HEK293T (cell line): ENCODE data around the gene MARCHF5.
"Not testable (repeated sequence)": the region's sequence is repeated elsewhere in the genome, so short reads cannot be mapped to it uniquely, and the experiment has no call there.

Experiments
- CTCF ChIA-PET: fragments of 350-600 bp; formaldehyde crosslinking; extraction: SDS; loops from one replicate; lab custom pipeline; 2021; ENCODE audit warnings: antibody characterized with exemption, inconsistent platforms; lab: Yijun Ruan, JAX
- POLR2A ChIA-PET: fragments of 350-600 bp; formaldehyde crosslinking; extraction: SDS; loops from one replicate; lab custom pipeline; 2020; ENCODE audit warnings: antibody characterized with exemption, inconsistent platforms; lab: Yijun Ruan, JAX
- DNase-seq: peaks from one replicate; pipeline ENCODE4 v3.0.0; 2012; ENCODE audit warnings: mixed read lengths; ENCODE audit errors: extremely low spot score
- ARNT ChIP-seq: fragments of 450-650 bp; IDR thresholded peaks from 2 replicates; pipeline ENCODE4 v1.6.1; 2017; ENCODE audit warnings: mild to moderate bottlenecking
- BHLHE40 ChIP-seq: fragments of 450-650 bp; IDR thresholded peaks from 2 replicates; pipeline ENCODE4 v1.6.1; 2016; ENCODE audit warnings: mild to moderate bottlenecking, moderate library complexity, borderline replicate concordance
- CTBP1 ChIP-seq: fragments of 450-650 bp; IDR thresholded peaks from 2 replicates; pipeline ENCODE4 v1.6.1; 2016; ENCODE audit warnings: borderline replicate concordance
- ELF4 ChIP-seq: fragments of 450-650 bp; IDR thresholded peaks from 2 replicates; pipeline ENCODE4 v1.6.1; 2017; ENCODE audit warnings: antibody characterized with exemption
- FOXA1 ChIP-seq: fragments of 450-650 bp; IDR thresholded peaks from 2 replicates; pipeline ENCODE4 v1.6.1; 2016; ENCODE audit warnings: mild to moderate bottlenecking
- FOXK2 ChIP-seq: fragments of 450-650 bp; IDR thresholded peaks from 2 replicates; pipeline ENCODE4 v1.6.1; 2016; ENCODE audit warnings: mild to moderate bottlenecking
- FOXM1 ChIP-seq: fragments of 450-650 bp; IDR thresholded peaks from 2 replicates; pipeline ENCODE4 v1.6.1; 2017; ENCODE audit warnings: mild to moderate bottlenecking, borderline replicate concordance
- HDGF ChIP-seq: fragments of 450-650 bp; IDR thresholded peaks from 2 replicates; pipeline ENCODE4 v1.6.1; 2017; ENCODE audit warnings: antibody characterized with exemption, borderline replicate concordance
- L3MBTL2 ChIP-seq: fragments of 450-650 bp; conservative IDR thresholded peaks from 2 replicates; pipeline ENCODE4 v1.6.1; 2016; ENCODE audit warnings: mild to moderate bottlenecking
- LEF1 ChIP-seq: fragments of 450-650 bp; IDR thresholded peaks from 2 replicates; pipeline ENCODE4 v1.6.1; 2017; ENCODE audit warnings: mild to moderate bottlenecking, borderline replicate concordance
- NFRKB ChIP-seq: fragments of 450-650 bp; IDR thresholded peaks from 2 replicates; pipeline ENCODE4 v1.6.1; 2016; ENCODE audit warnings: mild to moderate bottlenecking, moderate library complexity
- SP1 ChIP-seq: fragments of 450-650 bp; IDR thresholded peaks from 2 replicates; pipeline ENCODE4 v1.6.1; 2017
- SUZ12 ChIP-seq: fragments of 450-650 bp; IDR thresholded peaks from 2 replicates; pipeline ENCODE4 v1.6.1; 2016; ENCODE audit warnings: mild to moderate bottlenecking
- TARDBP ChIP-seq: fragments of 450-650 bp; IDR thresholded peaks from 2 replicates; pipeline ENCODE4 v1.6.1; 2016
- ZNF384 ChIP-seq: fragments of 450-650 bp; IDR thresholded peaks from 2 replicates; pipeline ENCODE4 v1.6.1; 2016
- TF ChIP-seq, protein P1 (sequence below): fragments of 450-650 bp; IDR thresholded peaks from 2 replicates; pipeline ENCODE4 v1.6.1; 2016

MARCHF5 gene

DNA sequence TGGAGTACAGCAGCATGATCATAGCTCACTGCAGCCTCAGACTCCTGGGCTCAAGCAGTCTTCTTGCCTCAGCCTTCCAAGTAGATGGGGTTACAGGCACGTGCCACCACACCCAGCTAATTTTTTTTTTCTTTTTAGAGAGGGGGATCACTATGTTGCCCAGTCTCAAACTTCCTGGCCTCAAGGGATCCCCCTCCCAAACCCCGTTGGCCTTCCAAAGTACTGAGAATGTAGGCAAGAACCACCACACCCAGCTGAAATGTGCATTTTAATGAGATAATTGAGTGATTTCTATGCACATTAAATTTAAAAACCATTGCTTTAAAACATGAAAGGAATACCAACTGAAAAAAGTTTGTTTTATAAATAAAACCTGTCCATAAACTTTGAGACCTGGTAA, 25.6 kb downstream of the MARCHF5 start:
- DNase-seq: no peak
- CTCF ChIA-PET: interaction anchor here (0.6 kb wide), 1 partner anchor 276 kb away, joined by 4 read pairs; no protein-coding TSS in a partner anchor
- TF ChIP-seq ZNF384: no peak
- TF ChIP-seq ARNT: no peak
- no peak for TF ChIP-seq LEF1
- no peak for TF ChIP-seq CTBP1
- TF ChIP-seq NFRKB: no peak
- TF ChIP-seq ELF4: no peak
- TF ChIP-seq L3MBTL2: no peak
- no peak for TF ChIP-seq TARDBP
- TF ChIP-seq FOXM1: no peak
- TF ChIP-seq HDGF: no peak
- no peak for TF ChIP-seq SUZ12
- TF ChIP-seq SP1: no peak
- TF ChIP-seq FOXA1: no peak
- TF ChIP-seq FOXK2: no peak
- POLR2A ChIA-PET: no interaction called here

DNA sequence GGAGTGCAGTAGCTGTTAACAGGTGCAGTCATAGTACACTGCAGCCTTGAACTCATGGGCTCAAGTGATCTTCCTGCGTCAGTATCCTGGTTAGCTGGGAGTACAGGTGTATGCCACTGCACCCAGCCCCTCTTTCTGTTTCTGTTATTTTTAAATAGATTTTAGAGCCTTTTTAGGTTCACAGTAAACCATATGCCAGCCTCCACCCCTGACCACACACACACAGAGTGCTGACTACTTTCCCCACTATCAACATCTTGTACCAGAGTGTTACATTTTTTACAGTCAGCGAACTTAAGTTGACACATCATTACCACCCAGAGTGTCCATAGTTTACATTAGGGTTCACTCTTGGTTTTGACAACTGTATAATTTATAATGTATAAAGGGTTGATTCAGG, 32.1 kb downstream of the MARCHF5 start:
- TF ChIP-seq ELF4 (no peak), LEF1 (no peak), FOXK2 (no peak), L3MBTL2 (no peak), SUZ12 (no peak), ZNF384 (no peak), CTBP1 (no peak), TARDBP (no peak), SP1 (no peak), BHLHE40 (no peak), FOXM1 (no peak), FOXA1 (no peak), HDGF (no peak), NFRKB (no peak), ARNT (no peak)
- TF ChIP-seq, protein P1, sequence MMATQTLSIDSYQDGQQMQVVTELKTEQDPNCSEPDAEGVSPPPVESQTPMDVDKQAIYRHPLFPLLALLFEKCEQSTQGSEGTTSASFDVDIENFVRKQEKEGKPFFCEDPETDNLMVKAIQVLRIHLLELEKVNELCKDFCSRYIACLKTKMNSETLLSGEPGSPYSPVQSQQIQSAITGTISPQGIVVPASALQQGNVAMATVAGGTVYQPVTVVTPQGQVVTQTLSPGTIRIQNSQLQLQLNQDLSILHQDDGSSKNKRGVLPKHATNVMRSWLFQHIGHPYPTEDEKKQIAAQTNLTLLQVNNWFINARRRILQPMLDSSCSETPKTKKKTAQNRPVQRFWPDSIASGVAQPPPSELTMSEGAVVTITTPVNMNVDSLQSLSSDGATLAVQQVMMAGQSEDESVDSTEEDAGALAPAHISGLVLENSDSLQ: no peak
- no peak for DNase-seq
- POLR2A ChIA-PET: no interaction called here
- CTCF ChIA-PET: no interaction called here

DNA sequence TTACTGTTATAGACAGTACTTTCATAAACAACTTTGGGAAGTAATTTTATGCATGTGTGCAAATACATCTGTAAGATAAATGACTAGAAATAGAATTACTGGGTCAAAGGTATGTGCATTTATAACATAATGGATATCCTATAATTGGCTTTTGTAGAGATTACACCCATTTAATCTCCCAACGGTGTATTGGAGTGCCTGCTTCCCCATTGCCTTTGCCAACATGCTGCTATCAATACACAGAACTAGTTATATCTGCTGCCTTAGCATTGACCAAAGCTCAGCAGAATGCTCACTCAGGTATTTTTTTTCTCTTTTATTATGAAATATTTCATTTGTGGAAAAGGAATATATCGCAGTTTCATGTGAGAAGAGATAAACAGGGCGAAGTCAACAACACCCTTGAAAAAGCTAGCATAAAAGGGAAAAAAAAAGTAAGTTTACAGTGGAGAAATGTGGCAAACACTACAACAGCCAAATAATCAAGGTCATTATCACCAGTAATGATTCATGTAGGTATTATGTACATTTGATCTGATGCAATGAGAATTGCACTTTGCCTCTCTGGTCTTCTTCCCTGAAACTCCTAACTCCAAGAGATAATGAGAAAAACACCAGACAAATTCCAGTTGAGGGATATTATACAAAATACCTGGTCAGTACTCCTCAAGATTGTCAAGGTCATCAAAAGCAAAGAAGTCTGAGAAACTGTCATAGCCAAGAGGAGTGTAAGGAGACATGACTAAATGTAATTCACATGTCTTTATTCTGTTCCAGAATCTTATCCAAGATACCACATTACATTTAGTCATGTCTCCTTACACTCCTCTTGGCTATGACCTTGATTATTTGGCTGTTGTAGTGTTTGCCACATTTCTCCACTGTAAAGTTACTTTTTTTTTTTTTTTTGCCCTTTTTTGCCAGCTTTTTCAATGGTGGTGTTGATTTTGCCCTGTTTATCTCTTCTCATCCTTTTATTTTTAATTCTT, 36.8 kb downstream of the MARCHF5 start:
- DNase-seq: no peak
- POLR2A ChIA-PET: no interaction called here
- TF ChIP-seq ZNF384 (no peak), FOXM1 (no peak), FOXA1 (no peak), CTBP1 (no peak), SUZ12 (no peak), ARNT (no peak)
- TF ChIP-seq, protein P1: no peak
- CTCF ChIA-PET: interaction anchor here (0.5 to 0.6 kb wide), 2 partner anchors 8 to 150 kb away, joined by 3 read pairs; no protein-coding TSS in a partner anchor

DNA sequence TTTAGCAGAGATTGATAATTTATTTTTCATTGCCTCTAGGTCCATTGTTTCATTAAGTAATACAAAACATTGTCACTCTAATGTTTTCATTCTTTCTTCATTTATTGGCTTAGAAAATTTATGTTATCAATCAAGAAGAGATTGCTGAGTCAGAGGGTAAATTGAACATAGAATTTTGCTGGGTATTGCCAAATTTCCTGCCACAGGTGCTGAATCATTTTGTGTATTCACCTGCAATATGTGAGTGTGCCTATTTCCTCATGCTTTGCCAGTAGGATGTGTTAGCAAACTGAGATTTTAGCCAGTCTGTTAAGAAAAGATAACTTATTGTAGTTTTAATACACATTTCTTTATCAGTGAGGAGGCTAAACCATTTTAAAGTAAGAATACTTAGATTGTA, 38.0 kb downstream of the MARCHF5 start:
- ChIA-PET CTCF (no interaction called here), POLR2A (no interaction called here)
- TF ChIP-seq ARNT: no peak
- TF ChIP-seq L3MBTL2: no peak
- DNase-seq: no peak

DNA sequence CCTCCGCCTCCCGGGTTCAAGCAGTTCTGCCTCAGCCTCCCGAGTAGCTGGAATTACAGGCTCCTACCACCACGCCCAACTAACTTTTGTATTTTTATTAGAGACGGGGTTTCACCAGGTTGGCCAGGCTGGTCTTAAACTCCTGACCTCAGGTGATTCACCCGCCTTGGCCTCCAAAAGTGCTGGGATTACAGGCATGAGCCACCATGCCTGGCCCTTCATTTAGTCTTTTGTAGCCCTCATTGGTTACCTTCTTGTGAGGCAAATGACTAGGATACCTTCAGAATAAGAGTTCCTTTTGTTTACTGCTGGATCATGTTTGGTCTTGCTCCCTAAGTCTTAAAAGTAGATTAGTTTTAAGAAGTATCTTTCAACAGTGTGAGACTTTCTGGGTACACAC, 39.0 kb downstream of the MARCHF5 start:
- CTCF ChIA-PET, DNase-seq, POLR2A ChIA-PET: not testable (repeated sequence)

DNA sequence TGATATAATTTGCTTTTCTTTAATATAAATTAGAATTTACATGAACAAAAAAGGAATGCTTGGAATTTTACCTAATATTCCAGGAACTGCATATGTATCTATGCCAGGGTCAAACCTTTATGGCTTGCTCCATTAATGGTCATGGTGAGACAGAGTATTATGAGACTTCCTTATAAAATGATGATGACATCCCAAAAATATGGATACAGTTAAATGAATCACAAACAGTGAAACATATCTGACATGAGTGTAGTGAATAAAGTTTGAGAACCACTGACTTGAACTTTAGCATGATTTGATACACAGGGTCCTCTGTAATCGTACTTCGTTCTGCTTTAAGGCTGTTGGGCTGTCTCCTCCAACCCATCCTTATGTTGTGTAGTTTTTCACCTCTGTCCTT, 51.8 kb downstream of the MARCHF5 start:
- CTCF ChIA-PET: no interaction called here

DNA sequence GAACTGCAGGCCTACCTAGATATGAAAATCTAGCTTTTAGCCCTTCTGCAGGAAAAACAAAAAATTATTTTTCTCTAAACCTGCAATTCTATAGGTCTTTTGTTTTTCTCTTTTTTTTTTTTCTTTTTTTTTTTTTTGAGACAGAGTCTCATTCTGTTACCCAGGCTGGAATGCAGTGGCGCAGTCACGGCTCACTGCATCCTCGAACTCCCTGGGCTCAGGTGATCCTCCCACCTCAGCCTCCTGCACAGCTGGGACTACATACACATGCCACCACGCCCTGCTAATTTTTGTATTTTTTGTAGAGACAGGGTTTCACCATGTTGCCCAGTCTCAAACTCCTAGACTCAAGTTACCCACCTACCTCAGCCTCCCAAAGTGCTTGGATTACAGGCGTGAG, 54.6 kb downstream of the MARCHF5 start:
- CTCF ChIA-PET, DNase-seq: not testable (repeated sequence)

More for the DNA sequence above, 51.8 kb downstream of the MARCHF5 start:
- no peak for DNase-seq
- no peak for TF ChIP-seq NFRKB
- TF ChIP-seq FOXM1: no peak
- TF ChIP-seq LEF1: no peak
- TF ChIP-seq TARDBP: no peak
- TF ChIP-seq, protein P1: no peak
- no peak for TF ChIP-seq BHLHE40
- no peak for TF ChIP-seq ELF4
- TF ChIP-seq FOXA1: no peak
- no peak for TF ChIP-seq CTBP1
- no peak for TF ChIP-seq L3MBTL2
- no peak for TF ChIP-seq ZNF384
- TF ChIP-seq SP1: no peak
- TF ChIP-seq FOXK2: no peak
- POLR2A ChIA-PET: no interaction called here

DNA sequence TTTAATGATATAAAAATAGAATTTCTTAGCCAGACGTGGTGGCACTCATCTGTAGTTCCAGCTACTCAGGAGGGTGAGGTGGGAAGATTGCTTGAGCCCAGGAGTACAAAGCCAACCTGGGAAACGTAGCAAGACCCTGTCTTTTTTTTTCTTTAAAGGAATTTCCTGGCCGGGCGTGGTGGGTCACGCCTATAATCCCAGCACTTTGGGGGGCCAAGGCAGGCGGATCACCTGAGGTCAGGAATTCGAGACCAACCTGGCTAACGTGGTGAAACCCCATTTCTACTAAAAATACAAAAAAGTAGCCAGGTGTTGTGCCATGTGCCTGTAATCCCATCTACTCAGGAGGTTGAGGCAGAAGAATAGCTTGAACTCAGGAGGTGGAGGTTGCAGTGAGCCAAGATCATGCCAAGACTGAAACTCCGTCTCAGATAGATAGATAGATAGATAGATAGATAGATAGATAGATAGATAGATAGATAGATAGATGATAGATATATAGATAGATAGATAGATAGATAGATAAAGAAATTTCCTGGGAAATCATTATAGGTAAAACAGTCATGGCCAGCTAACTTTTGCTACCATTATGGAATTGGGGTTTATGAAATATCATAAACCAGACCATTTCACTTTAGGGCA, 56.2 kb downstream of the MARCHF5 start:
- POLR2A ChIA-PET, DNase-seq, CTCF ChIA-PET: not testable (repeated sequence)

More for the DNA sequence above, 54.6 kb downstream of the MARCHF5 start:
- POLR2A ChIA-PET: not testable (repeated sequence)
